Endothelial cell (in vitro differentiated cells): ENCODE measurements around the gene SALL1. TPM values are rescaled to one million over a fixed set of nuclear protein-coding genes. Genes with fewer than 3 reads are reported as not detected.

Experiments
- DNase-seq: peaks from one replicate; pipeline ENCODE4 v3.0.0; 2021; ENCODE audit warnings: low spot score
- H3K27ac Mint-ChIP-seq: one replicate; pipeline ENCODE4 v1.8.0; 2021; ENCODE audit warnings: mixed read lengths, inconsistent platforms; ENCODE audit not compliant: unreplicated experiment
- H3K27me3 Mint-ChIP-seq: one replicate; pipeline ENCODE4 v1.8.0; 2021; ENCODE audit warnings: mild to moderate bottlenecking, moderate library complexity, mixed read lengths, inconsistent platforms; ENCODE audit not compliant: unreplicated experiment
- H3K36me3 Mint-ChIP-seq: one replicate; pipeline ENCODE4 v1.8.0; 2021; ENCODE audit warnings: mild to moderate bottlenecking, low read depth, mixed read lengths, inconsistent platforms; ENCODE audit not compliant: unreplicated experiment
- H3K4me1 Mint-ChIP-seq: one replicate; pipeline ENCODE4 v1.8.0; 2021; ENCODE audit warnings: mild to moderate bottlenecking, mixed read lengths, inconsistent platforms; ENCODE audit not compliant: unreplicated experiment
- H3K4me3 Mint-ChIP-seq: one replicate; pipeline ENCODE4 v1.8.0; 2021; ENCODE audit warnings: mild to moderate bottlenecking, mixed read lengths, inconsistent platforms; ENCODE audit not compliant: unreplicated experiment
- H3K9me3 Mint-ChIP-seq: one replicate; pipeline ENCODE4 v1.8.0; 2021; ENCODE audit warnings: mixed read lengths, inconsistent platforms; ENCODE audit not compliant: unreplicated experiment
- CTCF ChIP-seq: fragments of 200-600 bp; sonication (generic); IDR thresholded peaks from one replicate; pipeline ENCODE4 v1.5.0; 2021; ENCODE audit warnings: antibody characterized with exemption; ENCODE audit not compliant: unreplicated experiment
- total RNA-seq: library from RNA; stranded (reverse); fragmentation: NEBNext Ultra II Directional; extraction: Animal tissue kit (Norgen Biotek cat#: 25700); gene quantifications from one replicate; pipeline ENCODE4 v1.2.1, GENCODE V29; 2021; ENCODE audit not compliant: unreplicated experiment

The SALL1 gene
- total RNA-seq, 1 donor from 2014 or later: 45.1 TPM

- peaks cover 7% of the 10 kb centered on the region for H3K4me1 Mint-ChIP-seq
- DNase-seq: no peak
- no peaks in the 10 kb centered on the region for H3K27me3 Mint-ChIP-seq
- peaks cover 5% of the 10 kb centered on the region for H3K9me3 Mint-ChIP-seq
- TF ChIP-seq CTCF: no peak
- H3K4me3 Mint-ChIP-seq: no peak overlapping the region
- H3K27ac Mint-ChIP-seq: no peak overlapping the region
- H3K36me3 Mint-ChIP-seq: peaks cover 4% of the 10 kb centered on the region
Observed at GRCh38 chr16:51167170-51167895, 16.3 kb upstream of the SALL1 start.

- H3K4me3 Mint-ChIP-seq: no peak overlapping the region
- H3K27me3 Mint-ChIP-seq: no peaks in the 10 kb centered on the region
- H3K9me3 Mint-ChIP-seq: peaks cover 5% of the 10 kb centered on the region
Observed at GRCh38 chr16:51166541-51166940, 15.5 kb upstream of the SALL1 start.

GRCh38 chr16:51166091-51166490 is 15.0 kb upstream of the SALL1 start:
- H3K4me1 Mint-ChIP-seq: peaks cover 7% of the 10 kb centered on the region
- TF ChIP-seq CTCF: no peak
- H3K27me3 Mint-ChIP-seq: no peaks in the 10 kb centered on the region
- peaks cover 5% of the 10 kb centered on the region for H3K9me3 Mint-ChIP-seq
- H3K4me3 Mint-ChIP-seq: no peak overlapping the region
- H3K27ac Mint-ChIP-seq: no peak overlapping the region
- DNase-seq: no peak
- peaks cover 4% of the 10 kb centered on the region for H3K36me3 Mint-ChIP-seq

More at GRCh38 chr16:51166541-51166940, 15.5 kb upstream of the SALL1 start:
- no peak overlapping the region for H3K27ac Mint-ChIP-seq
- H3K36me3 Mint-ChIP-seq: peaks cover 4% of the 10 kb centered on the region
- TF ChIP-seq CTCF: no peak
- H3K4me1 Mint-ChIP-seq: peaks cover 7% of the 10 kb centered on the region
- no peak for DNase-seq

GRCh38 chr16:51165043-51165442 is 14.0 kb upstream of the SALL1 start:
- H3K27ac Mint-ChIP-seq: no peak overlapping the region
- no peaks in the 10 kb centered on the region for H3K27me3 Mint-ChIP-seq
- H3K4me1 Mint-ChIP-seq: peaks cover 7% of the 10 kb centered on the region
- H3K9me3 Mint-ChIP-seq: no peaks in the 10 kb centered on the region
- DNase-seq: no peak
- H3K36me3 Mint-ChIP-seq: no peaks in the 10 kb centered on the region
- TF ChIP-seq CTCF: no peak
- no peak overlapping the region for H3K4me3 Mint-ChIP-seq

GRCh38 chr16:51164574-51164973 is 13.5 kb upstream of the SALL1 start:
- DNase-seq: no peak
- Mint-ChIP-seq H3K36me3 (no peaks in the 10 kb centered on the region), H3K27ac (no peak overlapping the region), H3K9me3 (no peaks in the 10 kb centered on the region), H3K4me1 (peaks cover 7% of the 10 kb centered on the region), H3K4me3 (no peak overlapping the region), H3K27me3 (no peaks in the 10 kb centered on the region)
- TF ChIP-seq CTCF: no peak
